GM12865 (cell line): ENCODE measurements around the gene XPA.
"Not testable (repeated sequence)": the region's sequence is repeated elsewhere in the genome, so short reads cannot be mapped to it uniquely, and the experiment has no call there.

Experiments
- DNase-seq: peaks from one replicate; pipeline ENCODE4 v3.0.0; 2010; ENCODE audit warnings: low read depth
- H3K4me3 ChIP-seq: 2 replicates; pipeline ENCODE4 v1.5.1; 2011; ENCODE audit warnings: mild to moderate bottlenecking, low read depth, low read length, control low read depth
- CTCF ChIP-seq: IDR thresholded peaks from 2 replicates; pipeline ENCODE4 v1.5.1; 2011; ENCODE audit warnings: low read length, control low read depth, low read depth, inconsistent platforms; ENCODE audit not compliant: insufficient read depth; ENCODE audit errors: missing control alignments

XPA gene

GRCh38 chr9:97704345-97704677 lies 7.2 kb upstream of the XPA start:
- no peak for TF ChIP-seq CTCF
- no peak overlapping the region for H3K4me3 ChIP-seq
- DNase-seq, result no peak

- no peak overlapping the region for H3K4me3 ChIP-seq
- no peak for TF ChIP-seq CTCF
- peak; percentile 61 for DNase-seq
Observed at GRCh38 chr9:97703437-97704344, 6.6 kb upstream of the XPA start.

- DNase-seq, H3K4me3 ChIP-seq: not testable (repeated sequence)
Observed at GRCh38 chr9:97699824-97700223, 2.7 kb upstream of the XPA start.

GRCh38 chr9:97699281-97699680 lies 2.1 kb upstream of the XPA start:
- H3K4me3 ChIP-seq, DNase-seq: not testable (repeated sequence)

- DNase-seq, result no peak
- no peak for TF ChIP-seq CTCF
- H3K4me3 ChIP-seq, result no peak overlapping the region
Observed at GRCh38 chr9:97698865-97699264, 1.7 kb upstream of the XPA start.

- TF ChIP-seq CTCF, result no peak
- H3K4me3 ChIP-seq, result peak overlapping the region; percentile 54
- DNase-seq, result no peak
Observed at GRCh38 chr9:97697837-97698236, 697 bp upstream of the XPA start.

GRCh38 chr9:97695995-97696802 lies 941 bp downstream of the XPA start:
- DNase-seq, result no peak
- no peak for TF ChIP-seq CTCF
- peak overlapping the region; percentile 74 for H3K4me3 ChIP-seq
